Iris pigment epithelial cell (primary cell): Measurements from ENCODE around the gene MTOR.
A peak's percentile ranks its signal among the peaks of the same experiment; 100 is the strongest.

Experiments
- DNase-seq: peaks from one replicate; pipeline ENCODE4 v3.0.0-alpha.2; 2011; ENCODE audit warnings: low read depth

The MTOR gene

GRCh38 chr1:11061652-11062365 lies 200.5 kb downstream of the MTOR start:
- no peak for DNase-seq

DNA sequence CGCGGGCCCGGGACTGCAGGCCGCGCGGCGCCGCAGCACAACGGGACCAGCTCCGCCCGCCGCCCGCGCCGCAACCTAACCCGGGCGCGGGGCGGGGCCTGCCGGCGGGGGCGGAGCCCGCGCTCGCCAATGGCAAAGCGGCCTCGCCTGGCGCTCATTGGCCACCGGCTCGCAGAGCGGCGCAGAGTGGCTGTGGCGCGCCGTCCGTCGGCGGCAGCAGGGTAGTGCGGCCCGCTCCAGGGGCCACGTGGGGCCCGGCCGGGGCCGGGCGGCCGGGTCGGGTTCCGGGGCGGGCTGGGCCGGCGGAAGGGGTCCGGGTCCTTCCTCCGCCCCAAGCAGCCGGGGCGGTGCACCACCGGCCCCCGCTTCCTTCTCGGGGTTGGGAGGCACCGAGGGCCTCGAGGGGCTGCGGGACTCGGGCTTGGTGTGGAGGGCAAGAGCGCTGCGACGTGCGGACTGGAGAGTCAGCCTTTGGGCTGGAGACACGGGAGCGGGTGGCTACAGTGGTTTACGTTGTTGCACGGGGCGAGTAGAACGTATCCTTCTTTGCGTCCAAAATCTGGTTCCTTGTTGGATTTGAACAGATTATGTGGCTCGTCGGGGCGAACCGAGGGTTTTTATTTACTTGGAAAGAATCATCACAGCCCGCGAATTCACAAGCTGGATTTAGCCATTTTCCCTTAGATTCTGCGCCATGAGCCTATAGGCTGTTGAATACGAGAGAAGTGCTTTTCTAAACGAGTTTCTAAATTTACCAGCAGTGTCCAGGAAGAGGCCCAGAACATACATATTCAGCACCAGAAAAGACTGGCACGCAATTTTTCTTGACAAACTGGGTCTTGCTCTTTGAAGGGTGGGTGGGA lies 202.2 kb downstream of the MTOR start, which contains the start of gene SRM:
SRM (minus strand) TSS at position 51 of the 863 bp plus-strand sequence. CDS start 75 bp downstream, outside the sequence.
- peak; percentile 89 for DNase-seq

DNA sequence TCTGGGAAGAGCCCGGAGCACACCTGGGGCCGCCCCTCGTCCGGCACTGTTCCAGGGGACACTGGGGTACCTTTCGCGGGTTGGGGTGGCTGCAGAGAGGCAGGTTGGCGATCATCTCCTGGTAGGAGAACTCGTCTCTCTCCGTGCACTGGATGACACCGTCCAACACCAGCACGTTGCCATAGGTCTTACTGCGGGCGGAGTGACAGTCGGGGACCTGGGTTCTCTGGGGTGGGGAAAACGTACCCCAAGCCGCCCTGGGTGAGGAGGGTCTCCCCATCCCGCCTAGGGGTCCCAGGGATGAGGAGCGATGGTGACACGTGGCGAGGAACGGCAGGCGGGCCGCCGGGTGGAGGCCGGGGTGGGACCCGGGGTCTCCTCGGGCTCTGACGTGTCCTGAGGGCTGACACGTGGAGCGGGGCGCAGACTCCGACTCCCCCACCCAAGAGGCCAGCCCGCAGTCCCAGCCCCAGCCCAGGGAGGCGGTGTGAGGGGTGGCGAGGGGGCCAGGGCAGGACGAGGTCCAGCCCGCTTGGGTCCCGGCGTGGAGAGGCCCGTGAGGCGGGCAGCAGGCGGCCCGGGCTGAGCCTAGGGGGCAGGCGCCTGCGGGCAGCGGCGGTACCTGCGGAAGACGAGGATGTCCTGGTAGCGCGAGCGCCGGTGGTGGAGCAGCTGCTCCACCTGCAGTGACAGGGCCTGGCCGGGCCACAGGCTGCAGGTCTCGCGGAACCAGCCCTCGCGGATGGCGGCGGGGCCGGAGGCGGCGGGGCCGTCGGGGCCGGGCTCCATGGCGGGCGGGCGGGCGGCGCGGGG lies 203.0 kb downstream of the MTOR start:
- no peak for DNase-seq

DNA sequence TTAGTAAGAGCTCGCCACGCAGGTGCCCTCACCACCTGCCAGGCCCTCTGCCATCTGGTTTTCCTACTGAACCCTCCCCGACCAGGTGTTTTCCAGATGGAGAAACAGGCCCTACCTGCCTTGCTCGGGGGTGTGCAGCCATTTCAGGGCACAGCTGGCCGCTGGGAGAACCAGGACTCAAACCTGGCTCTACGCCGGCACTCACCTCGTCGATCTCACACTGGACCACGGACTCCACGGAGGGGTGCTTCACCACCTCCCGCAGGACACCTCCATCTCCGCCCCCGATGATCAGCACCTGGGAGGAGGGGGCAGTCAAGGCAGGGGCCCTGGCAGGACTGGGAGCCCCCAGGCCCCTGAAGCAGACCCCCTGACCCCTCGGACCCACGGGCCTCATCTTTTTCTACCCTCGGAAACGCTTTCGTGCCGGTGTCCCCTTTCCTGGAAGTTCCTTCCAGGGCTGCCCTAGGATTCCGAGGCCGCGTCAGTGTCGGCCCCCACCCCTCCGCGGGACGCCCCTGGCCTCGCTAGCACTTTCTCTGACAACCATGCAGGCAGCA lies 203.7 kb downstream of the MTOR start:
- no peak for DNase-seq

DNA sequence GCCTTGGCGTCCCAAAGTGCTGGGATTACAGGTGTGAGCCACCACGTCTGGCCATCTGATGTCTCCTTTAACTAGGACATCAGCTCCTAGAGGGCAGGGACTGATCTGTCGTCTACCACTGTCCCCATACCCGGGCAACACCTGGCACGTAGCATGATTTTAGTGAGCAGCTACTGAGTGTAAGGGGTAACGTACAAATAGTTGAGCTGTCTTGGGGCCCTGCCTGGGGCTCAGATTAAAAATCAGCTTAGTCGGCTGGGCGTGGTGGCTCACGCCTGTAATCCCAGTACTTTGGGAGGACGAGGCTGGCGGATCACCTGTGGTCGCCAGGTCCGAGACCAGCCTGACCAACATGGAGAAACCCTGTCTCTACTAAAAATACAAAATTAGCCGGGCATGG lies 204.3 kb downstream of the MTOR start:
- DNase-seq, result no peak

GRCh38 chr1:11057477-11057876 lies 204.9 kb downstream of the MTOR start:
- no peak for DNase-seq
